Endothelial cell (in vitro differentiated cells): ENCODE results near the gene PCSK5. TPM values are rescaled to one million over a fixed set of nuclear protein-coding genes. Genes with fewer than 3 reads are reported as not detected.

Experiments
- DNase-seq: peaks from one replicate; pipeline ENCODE4 v3.0.0; 2021; ENCODE audit warnings: low spot score
- H3K27ac Mint-ChIP-seq: one replicate; pipeline ENCODE4 v1.8.0; 2021; ENCODE audit warnings: mixed read lengths, inconsistent platforms; ENCODE audit not compliant: unreplicated experiment
- H3K27me3 Mint-ChIP-seq: one replicate; pipeline ENCODE4 v1.8.0; 2021; ENCODE audit warnings: mild to moderate bottlenecking, moderate library complexity, mixed read lengths, inconsistent platforms; ENCODE audit not compliant: unreplicated experiment
- H3K36me3 Mint-ChIP-seq: one replicate; pipeline ENCODE4 v1.8.0; 2021; ENCODE audit warnings: mild to moderate bottlenecking, low read depth, mixed read lengths, inconsistent platforms; ENCODE audit not compliant: unreplicated experiment
- H3K4me1 Mint-ChIP-seq: one replicate; pipeline ENCODE4 v1.8.0; 2021; ENCODE audit warnings: mild to moderate bottlenecking, mixed read lengths, inconsistent platforms; ENCODE audit not compliant: unreplicated experiment
- H3K4me3 Mint-ChIP-seq: one replicate; pipeline ENCODE4 v1.8.0; 2021; ENCODE audit warnings: mild to moderate bottlenecking, mixed read lengths, inconsistent platforms; ENCODE audit not compliant: unreplicated experiment
- H3K9me3 Mint-ChIP-seq: one replicate; pipeline ENCODE4 v1.8.0; 2021; ENCODE audit warnings: mixed read lengths, inconsistent platforms; ENCODE audit not compliant: unreplicated experiment
- CTCF ChIP-seq: fragments of 200-600 bp; sonication (generic); IDR thresholded peaks from one replicate; pipeline ENCODE4 v1.5.0; 2021; ENCODE audit warnings: antibody characterized with exemption; ENCODE audit not compliant: unreplicated experiment
- total RNA-seq: library from RNA; stranded (reverse); fragmentation: NEBNext Ultra II Directional; extraction: Animal tissue kit (Norgen Biotek cat#: 25700); gene quantifications from one replicate; pipeline ENCODE4 v1.2.1, GENCODE V29; 2021; ENCODE audit not compliant: unreplicated experiment

Gene PCSK5
- total RNA-seq, 1 donor from 2014 or later: 3.1 TPM

GRCh38 chr9:75912951-75913350 lies 22.5 kb downstream of the PCSK5 start:
- TF ChIP-seq CTCF: no peak
- no peak for DNase-seq
- no peaks in the 10 kb centered on the region for H3K9me3 Mint-ChIP-seq
- no peaks in the 10 kb centered on the region for H3K36me3 Mint-ChIP-seq
- no peak overlapping the region for H3K27ac Mint-ChIP-seq
- H3K27me3 Mint-ChIP-seq: no peaks in the 10 kb centered on the region
- no peak overlapping the region for H3K4me3 Mint-ChIP-seq
- H3K4me1 Mint-ChIP-seq: no peaks in the 10 kb centered on the region

GRCh38 chr9:75914002-75914401 lies 23.5 kb downstream of the PCSK5 start:
- Mint-ChIP-seq H3K27me3 (no peaks in the 10 kb centered on the region), H3K36me3 (no peaks in the 10 kb centered on the region), H3K27ac (no peak overlapping the region), H3K4me1 (no peaks in the 10 kb centered on the region), H3K4me3 (no peak overlapping the region), H3K9me3 (no peaks in the 10 kb centered on the region)
- TF ChIP-seq CTCF: no peak
- no peak for DNase-seq

- DNase-seq: no peak
- no peak for TF ChIP-seq CTCF
- H3K9me3 Mint-ChIP-seq: no peaks in the 10 kb centered on the region
- H3K27ac Mint-ChIP-seq: no peak overlapping the region
- no peaks in the 10 kb centered on the region for H3K36me3 Mint-ChIP-seq
- no peaks in the 10 kb centered on the region for H3K27me3 Mint-ChIP-seq
- H3K4me1 Mint-ChIP-seq: no peaks in the 10 kb centered on the region
- H3K4me3 Mint-ChIP-seq: no peak overlapping the region
Observed at GRCh38 chr9:75914883-75915452, 24.5 kb downstream of the PCSK5 start.

- no peak for DNase-seq
- Mint-ChIP-seq H3K4me3 (no peak overlapping the region), H3K9me3 (no peaks in the 10 kb centered on the region), H3K27ac (no peak overlapping the region), H3K36me3 (no peaks in the 10 kb centered on the region), H3K27me3 (no peaks in the 10 kb centered on the region), H3K4me1 (no peaks in the 10 kb centered on the region)
- no peak for TF ChIP-seq CTCF
Observed at GRCh38 chr9:75918154-75918553, 27.7 kb downstream of the PCSK5 start.

GRCh38 chr9:75918909-75919308 lies 28.4 kb downstream of the PCSK5 start:
- Mint-ChIP-seq H3K27me3 (no peaks in the 10 kb centered on the region), H3K4me1 (no peaks in the 10 kb centered on the region), H3K36me3 (no peaks in the 10 kb centered on the region), H3K9me3 (peaks cover 3% of the 10 kb centered on the region), H3K27ac (no peak overlapping the region), H3K4me3 (no peak overlapping the region)
- no peak for DNase-seq
- no peak for TF ChIP-seq CTCF
